ENCODE measurements around the gene HS6ST3.

HS6ST3 gene

DNA sequence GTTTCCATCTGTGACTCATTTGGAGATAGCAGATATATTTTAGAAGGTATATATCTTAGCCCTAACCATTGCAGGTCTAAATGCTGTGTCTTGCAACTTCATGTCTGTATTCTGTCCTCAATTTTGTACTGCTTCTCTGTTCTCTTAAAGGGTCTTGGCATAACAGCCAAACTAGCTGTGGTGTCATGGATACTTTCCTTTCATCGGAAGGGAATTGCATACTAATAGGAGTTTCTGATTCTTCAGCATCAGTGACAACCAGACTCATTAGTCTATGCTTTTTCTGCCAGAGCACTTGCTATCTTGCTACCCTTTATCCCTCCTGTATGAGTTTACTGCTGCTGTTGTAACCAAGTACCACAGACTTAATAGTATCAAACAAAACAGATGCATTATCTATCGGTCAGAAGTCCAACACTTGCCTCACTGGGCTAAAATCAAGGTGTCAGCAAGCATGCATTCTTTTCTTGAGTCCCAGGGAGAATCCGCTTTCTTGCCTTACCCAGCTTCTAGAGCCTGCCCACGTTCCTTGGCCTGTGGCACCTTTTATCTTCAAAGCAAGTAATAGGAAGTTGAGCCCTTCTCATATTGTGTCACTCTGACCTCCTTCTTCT, 253.1 kb downstream of the HS6ST3 start:
- no peak for DNase-seq

DNA sequence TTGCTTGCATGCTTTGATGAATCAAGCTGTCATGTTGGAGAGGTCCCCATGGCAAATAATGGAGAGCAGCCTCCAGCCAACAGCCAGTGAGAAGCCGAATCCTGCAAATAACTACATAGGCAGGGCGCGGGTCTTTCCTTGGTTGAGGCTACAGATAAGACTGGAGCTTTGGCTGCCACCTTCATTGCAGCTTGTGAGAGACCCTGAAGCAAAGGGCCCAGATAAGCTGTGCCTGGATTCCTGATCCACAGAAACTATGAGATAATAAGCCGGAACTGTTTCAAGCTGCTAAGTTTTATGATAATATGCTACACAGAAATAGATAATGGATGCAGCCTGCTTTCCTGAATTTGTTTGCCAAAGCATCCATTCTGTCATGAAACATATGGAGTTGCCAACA, 257.0 kb downstream of the HS6ST3 start:
- DNase-seq, result no peak

- no peak for DNase-seq
Observed at GRCh38 chr13:96373597-96373996, 283.7 kb downstream of the HS6ST3 start.

DNA sequence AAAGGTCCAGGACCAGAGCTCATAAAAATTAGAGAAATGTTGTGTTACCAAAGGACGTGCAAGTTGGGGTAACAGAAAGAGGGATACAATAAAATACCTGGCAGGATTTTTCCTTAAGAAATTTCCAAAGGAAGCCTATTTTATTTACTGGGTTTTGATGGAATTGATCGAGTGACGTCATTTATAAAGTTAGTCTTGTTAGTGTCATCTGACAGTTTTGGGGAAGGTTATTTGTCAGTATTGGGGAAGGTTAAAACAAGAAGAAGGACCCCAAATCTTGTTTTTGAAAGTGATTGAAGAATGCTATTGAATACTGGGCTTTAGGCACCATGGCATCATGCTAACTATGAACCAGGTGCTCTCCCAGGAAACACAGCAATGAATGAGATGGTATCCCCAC, 287.9 kb downstream of the HS6ST3 start:
- DNase-seq, result no peak

GRCh38 chr13:96379967-96380366, 290.1 kb downstream of the HS6ST3 start:
- DNase-seq, result no peak

GRCh38 chr13:96381681-96382080, 291.8 kb downstream of the HS6ST3 start:
- no peak for DNase-seq

DNA sequence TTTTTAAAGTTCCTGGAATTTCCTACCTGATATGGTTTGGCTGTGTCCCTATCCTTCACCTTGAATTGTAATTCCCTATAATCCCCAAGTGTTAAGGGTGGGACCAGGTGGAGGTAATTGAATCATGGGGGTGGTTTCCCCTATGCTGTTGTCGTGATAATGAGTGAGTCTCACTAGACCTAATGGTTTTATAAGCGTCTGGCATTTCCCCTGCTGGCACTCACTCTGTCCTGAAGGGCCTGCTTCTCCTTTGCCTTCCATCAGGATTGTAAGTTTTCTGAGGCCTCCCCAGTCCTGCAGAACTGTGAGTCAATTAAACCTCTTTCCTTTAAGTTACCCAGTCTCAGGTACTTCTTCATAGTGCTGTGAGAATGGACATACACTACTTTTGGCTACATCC, 298.7 kb downstream of the HS6ST3 start:
- DNase-seq, result no peak

- no peak for DNase-seq
Observed at GRCh38 chr13:96391606-96392005, 301.7 kb downstream of the HS6ST3 start.

GRCh38 chr13:96397807-96398206, 307.9 kb downstream of the HS6ST3 start:
- DNase-seq, result peak; percentile 60

- DNase-seq, result no peak
Observed at GRCh38 chr13:96398486-96398885, 308.6 kb downstream of the HS6ST3 start.

DNA sequence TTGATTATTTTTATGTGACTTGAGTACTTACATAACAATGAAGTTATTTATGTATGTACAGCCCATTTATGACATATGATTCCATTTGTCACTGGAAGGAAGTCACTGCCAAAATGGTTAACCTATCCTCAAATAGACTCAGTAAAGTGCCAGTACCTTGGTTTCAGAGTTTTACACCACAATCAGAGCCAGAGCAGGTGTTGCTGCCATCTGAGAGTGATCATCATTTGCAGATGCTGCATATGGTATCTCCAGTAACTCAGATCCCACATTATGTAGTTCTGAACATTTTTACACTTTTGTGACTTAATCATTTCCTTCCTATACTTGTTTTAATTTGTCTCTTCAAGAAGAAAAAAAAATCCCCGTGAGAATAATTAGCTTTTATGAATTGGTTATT, 313.3 kb downstream of the HS6ST3 start:
- DNase-seq, result no peak

DNA sequence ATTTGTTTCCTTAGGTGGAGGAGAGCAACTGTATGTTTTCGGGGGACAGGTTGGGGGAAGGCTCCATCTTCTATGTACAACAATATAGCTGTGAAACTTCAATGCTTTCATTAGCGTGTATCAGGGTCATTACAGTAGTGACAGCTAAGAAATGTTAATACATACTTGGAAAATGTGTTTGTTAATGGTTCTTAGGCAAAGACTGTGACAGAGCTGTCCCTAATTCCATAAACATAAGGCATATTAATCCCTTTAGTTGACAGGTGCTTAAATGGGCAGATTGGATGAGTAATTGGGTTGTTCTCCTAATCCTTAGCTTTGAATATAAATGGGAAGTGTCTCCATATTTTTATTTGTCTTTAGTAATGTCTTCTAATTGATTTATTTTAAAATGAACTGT, 313.7 kb downstream of the HS6ST3 start:
- DNase-seq, result no peak

GRCh38 chr13:96415831-96416385, 326.0 kb downstream of the HS6ST3 start:
- peak; percentile 17 for DNase-seq

- DNase-seq, result no peak
Observed at GRCh38 chr13:96417939-96418685, 328.2 kb downstream of the HS6ST3 start.

DNA sequence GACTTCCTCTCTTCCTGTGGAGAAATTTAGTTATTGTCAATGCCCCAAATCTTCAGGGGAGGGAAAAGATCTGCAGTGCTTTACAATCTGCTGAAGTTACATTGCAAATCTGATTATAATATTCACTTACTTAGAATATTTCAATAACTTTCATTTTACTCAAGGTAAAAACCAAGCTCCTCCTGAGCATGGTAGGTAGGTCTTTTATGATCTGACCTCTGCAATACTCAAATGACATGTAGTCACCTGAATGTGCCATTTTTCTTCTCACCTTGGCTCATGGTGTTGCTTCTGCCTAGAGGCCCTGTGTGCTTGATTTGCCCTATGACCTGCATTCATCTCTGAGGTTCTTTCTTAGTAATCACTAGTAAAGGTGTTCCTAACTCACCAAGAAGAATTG, 331.4 kb downstream of the HS6ST3 start:
- no peak for DNase-seq

GRCh38 chr13:96422002-96422401, 332.1 kb downstream of the HS6ST3 start:
- no peak for DNase-seq

DNA sequence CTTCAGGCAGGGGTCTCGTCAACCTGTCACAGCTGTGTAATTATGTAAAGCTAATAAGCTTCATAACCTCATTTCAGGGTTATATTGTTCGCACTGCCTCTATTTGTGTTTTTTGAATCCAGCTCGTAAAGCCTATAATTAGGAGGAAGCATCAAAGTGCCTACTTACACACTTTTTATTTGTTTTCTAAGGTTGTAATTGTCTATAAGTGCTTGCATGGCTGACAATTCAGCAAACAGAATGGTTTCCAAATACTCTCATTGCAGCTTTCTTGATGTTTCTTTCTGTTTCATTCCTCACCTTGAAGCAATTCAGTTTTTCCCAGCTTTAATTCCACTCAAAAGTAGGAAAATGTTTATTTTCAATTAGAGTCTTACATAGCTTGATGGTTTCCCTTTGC, 336.3 kb downstream of the HS6ST3 start:
- DNase-seq, result no peak

DNA sequence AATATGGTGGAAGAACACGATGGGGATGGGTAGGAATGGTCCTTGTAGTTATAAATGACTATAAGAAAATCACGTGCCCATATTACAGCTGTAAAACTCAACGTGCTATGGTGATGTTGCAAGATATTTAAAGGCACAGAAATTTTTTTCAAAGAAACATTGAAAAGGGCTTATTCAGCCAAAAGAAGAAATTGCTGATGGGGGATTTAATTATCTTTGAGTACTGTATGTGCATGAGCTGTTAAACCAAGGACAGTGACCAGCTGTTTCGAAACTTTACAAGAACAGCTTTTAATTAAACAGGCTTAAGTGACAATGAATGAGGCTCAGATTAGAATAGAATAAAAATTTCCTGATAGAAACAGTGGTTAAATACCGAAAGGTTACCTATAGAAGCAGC, 339.0 kb downstream of the HS6ST3 start:
- DNase-seq, result no peak

DNA sequence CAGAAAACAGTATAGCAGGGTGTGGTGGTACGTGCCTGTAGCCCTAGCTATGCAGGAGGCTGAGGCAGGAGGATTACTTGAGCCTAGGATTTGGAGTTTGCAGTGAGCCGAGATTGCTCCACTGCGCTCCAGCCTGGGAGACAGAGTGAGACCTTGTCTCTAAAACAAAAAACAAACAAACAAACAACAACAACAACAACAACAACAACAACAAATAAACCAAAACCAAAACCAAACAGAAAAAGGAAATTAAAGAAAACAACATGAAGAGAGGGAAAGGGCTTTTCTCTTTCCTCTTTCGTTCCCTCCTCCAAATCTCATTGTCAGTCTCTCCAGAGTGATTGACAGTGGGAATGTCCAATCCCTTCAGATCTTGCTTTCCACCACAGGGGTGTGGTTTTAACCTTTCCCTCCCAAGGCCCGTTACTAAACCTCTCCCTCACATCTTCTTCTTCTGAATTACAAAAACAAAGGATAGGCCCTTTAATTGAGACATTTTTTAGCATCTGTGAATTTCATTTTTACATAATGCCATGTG, 341.2 kb downstream of the HS6ST3 start:
- no peak for DNase-seq

DNA sequence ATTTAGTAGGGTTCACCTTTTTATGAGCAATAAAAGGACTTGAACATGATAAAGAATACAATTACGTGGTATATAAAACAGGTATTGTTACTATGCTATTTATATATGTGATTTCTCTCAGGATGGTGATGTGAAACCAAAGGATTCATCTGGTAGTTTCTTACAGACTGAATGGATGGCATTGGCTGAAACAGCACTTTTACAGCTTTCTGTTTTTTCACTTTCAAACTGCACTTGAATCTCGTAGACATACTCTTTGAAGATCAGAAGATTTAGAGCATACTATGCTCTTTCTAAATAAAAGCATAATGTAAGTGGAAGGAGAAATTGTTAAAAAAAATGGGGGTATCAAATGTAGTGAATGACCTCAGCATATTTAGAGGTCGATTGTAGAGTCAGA, 354.8 kb downstream of the HS6ST3 start:
- no peak for DNase-seq

GRCh38 chr13:96449920-96450319, 360.0 kb downstream of the HS6ST3 start:
- DNase-seq, result no peak

- DNase-seq, result no peak
Observed at GRCh38 chr13:96450326-96451020, 360.6 kb downstream of the HS6ST3 start.

GRCh38 chr13:96454466-96454865, 364.6 kb downstream of the HS6ST3 start:
- DNase-seq, result no peak

DNA sequence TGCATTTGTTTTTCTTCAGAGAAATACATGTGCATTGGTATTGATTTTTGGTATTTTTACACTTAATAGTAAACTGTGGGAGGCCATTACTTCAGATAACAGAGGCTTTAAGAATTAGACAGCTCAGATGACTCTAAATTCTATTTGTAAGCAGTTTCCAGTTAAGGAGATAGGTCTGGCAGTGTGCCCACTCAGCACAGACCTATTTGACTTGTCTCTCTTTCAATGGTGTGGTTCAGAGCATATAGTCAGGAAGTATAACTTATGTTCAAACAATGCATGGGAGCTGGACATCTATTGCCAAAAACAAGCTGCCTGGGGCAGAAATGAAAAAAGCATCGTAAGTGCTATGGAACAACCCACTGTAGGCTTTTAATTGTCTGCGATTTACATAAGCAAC, 370.7 kb downstream of the HS6ST3 start:
- no peak for DNase-seq
